NCI-H2171 treated with DMSO at 0.1 percent for 48 hours (cell line): ENCODE measurements around the gene APBA2.
"Not testable (repeated sequence)": the region's sequence is repeated elsewhere in the genome, so short reads cannot be mapped to it uniquely, and the experiment has no call there.

Source experiments
- DNase-seq: peaks from one replicate; lab custom pipeline; 2025; lab: John Stamatoyannopoulos, UW

Gene APBA2

GRCh38 chr15:29167122-29167521 lies 281.3 kb downstream of the APBA2 start:
- DNase-seq = not testable (repeated sequence)
